Progenitor cell of endocrine pancreas (in vitro differentiated cells): ENCODE data around the gene CFAP100. TPM values are rescaled to one million over a fixed set of nuclear protein-coding genes. Genes with fewer than 3 reads are reported as not detected.

ENCODE experiments used
- DNase-seq: peaks from one replicate; pipeline ENCODE4 v3.0.0; 2021; ENCODE audit warnings: low spot score; ENCODE audit not compliant: unreplicated experiment
- H3K27ac Mint-ChIP-seq: 2 replicates; pipeline ENCODE4 v1.8.0; 2021; ENCODE audit warnings: mild to moderate bottlenecking, moderate library complexity, mixed read lengths
- H3K27me3 Mint-ChIP-seq: 2 replicates; pipeline ENCODE4 v1.8.0; 2021; ENCODE audit warnings: mixed read lengths
- H3K36me3 Mint-ChIP-seq: 2 replicates; pipeline ENCODE4 v1.8.0; 2022; ENCODE audit warnings: mixed read lengths; ENCODE audit not compliant: insufficient read depth
- H3K4me1 Mint-ChIP-seq: 2 replicates; pipeline ENCODE4 v1.8.0; 2021; ENCODE audit warnings: low read depth, mixed read lengths
- H3K4me3 Mint-ChIP-seq: 2 replicates; pipeline ENCODE4 v1.8.0; 2021; ENCODE audit warnings: low read depth, mild to moderate bottlenecking, moderate library complexity, mixed read lengths
- H3K9me3 Mint-ChIP-seq: 2 replicates; pipeline ENCODE4 v1.8.0; 2021; ENCODE audit warnings: low read depth, mixed read lengths
- CTCF ChIP-seq: fragments of 200-600 bp; sonication (generic); IDR thresholded peaks from one replicate; pipeline ENCODE4 v1.5.0; 2021; ENCODE audit warnings: antibody characterized with exemption, mild to moderate bottlenecking; ENCODE audit not compliant: unreplicated experiment
- total RNA-seq: library from RNA; stranded (reverse); gene quantifications from 2 replicates; pipeline ENCODE4 v1.2.1, GENCODE V29; 2021

The CFAP100 gene
- total RNA-seq, 1 donor from 2014 or later = 0.79 TPM

DNA sequence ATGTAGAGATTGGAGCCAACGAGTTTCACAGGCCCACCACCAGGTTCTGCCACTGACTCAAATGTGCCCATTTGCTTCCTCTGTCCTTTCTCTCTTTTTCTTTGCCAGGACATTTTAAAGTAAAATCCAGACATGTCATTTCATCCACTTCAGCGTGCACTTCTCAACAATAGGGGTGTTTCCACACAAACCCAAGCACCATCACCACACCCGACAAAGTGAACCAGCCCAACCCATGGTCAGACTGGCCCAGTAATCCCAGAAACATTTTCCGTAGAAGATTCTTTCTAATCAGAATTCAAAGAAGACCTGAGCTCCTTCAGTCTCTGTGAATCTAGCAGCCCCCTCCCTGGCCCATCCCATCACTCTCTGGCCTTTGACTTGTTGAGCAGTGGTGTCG lies 13.4 kb downstream of the CFAP100 start:
- Mint-ChIP-seq H3K9me3 (no peaks in the 10 kb centered on the region), H3K4me3 (no peak overlapping the region), H3K27ac (no peak overlapping the region), H3K27me3 (peaks cover 18% of the 10 kb centered on the region), H3K36me3 (no peaks in the 10 kb centered on the region), H3K4me1 (no peaks in the 10 kb centered on the region)
- DNase-seq = no peak
- no peak for TF ChIP-seq CTCF

GRCh38 chr3:126412841-126413692 lies 18.4 kb downstream of the CFAP100 start:
- H3K9me3 Mint-ChIP-seq = no peaks in the 10 kb centered on the region
- no peaks in the 10 kb centered on the region for H3K36me3 Mint-ChIP-seq
- H3K4me1 Mint-ChIP-seq = no peaks in the 10 kb centered on the region
- H3K27me3 Mint-ChIP-seq = peaks cover 18% of the 10 kb centered on the region
- TF ChIP-seq CTCF = no peak
- DNase-seq = no peak
- no peak overlapping the region for H3K27ac Mint-ChIP-seq
- no peak overlapping the region for H3K4me3 Mint-ChIP-seq

DNA sequence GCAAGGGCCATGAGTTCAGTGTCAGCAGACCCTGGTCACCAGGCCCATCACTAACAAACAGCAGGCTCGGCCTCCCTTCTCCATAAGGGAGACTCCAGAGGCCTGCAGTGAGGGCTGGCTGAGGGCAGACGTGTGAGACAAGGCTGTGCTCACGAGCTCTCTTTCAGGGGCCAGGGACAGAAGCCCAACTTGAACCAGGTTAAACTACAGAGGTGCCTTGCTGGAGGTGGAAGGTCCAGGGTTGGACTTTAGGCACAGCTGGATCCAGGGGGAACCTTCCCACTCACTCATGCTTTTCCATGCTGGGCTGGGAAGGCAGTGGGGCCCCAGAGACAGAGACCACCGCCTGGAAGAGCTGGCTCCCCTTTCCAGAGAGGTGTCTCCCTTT lies 19.0 kb downstream of the CFAP100 start:
- H3K27ac Mint-ChIP-seq = no peak overlapping the region
- no peak for TF ChIP-seq CTCF
- H3K36me3 Mint-ChIP-seq = no peaks in the 10 kb centered on the region
- no peak for DNase-seq
- H3K4me1 Mint-ChIP-seq = no peaks in the 10 kb centered on the region
- H3K27me3 Mint-ChIP-seq = peaks cover 18% of the 10 kb centered on the region
- no peaks in the 10 kb centered on the region for H3K9me3 Mint-ChIP-seq
- no peak overlapping the region for H3K4me3 Mint-ChIP-seq

DNA sequence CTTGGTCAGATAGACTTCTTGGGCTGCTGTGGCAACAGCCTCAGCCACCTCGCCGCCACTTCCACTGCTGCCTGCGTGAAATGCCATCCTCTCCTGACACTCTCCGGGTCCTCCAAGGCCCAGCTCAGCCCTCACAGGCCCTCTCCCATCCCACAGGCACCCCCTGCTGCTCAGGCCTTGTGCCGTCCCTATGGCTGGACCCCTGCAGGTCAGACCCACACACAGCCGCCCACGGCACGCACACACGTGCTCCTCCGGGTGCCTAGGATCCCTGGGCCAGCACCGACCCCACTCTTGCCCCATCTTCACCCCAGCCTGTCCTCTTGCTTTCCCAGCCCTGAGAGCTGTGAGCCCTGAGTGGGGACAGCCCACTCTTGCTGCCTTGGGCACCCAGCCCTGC lies 19.7 kb downstream of the CFAP100 start:
- Mint-ChIP-seq H3K4me3 (no peak overlapping the region), H3K27me3 (peaks cover 15% of the 10 kb centered on the region), H3K4me1 (no peaks in the 10 kb centered on the region), H3K27ac (no peak overlapping the region), H3K36me3 (no peaks in the 10 kb centered on the region), H3K9me3 (no peaks in the 10 kb centered on the region)
- no peak for TF ChIP-seq CTCF
- no peak for DNase-seq

GRCh38 chr3:126414961-126415660 lies 20.4 kb downstream of the CFAP100 start:
- H3K4me1 Mint-ChIP-seq = no peaks in the 10 kb centered on the region
- TF ChIP-seq CTCF = no peak

More at GRCh38 chr3:126414961-126415660, 20.4 kb downstream of the CFAP100 start:
- Mint-ChIP-seq H3K4me3 (no peak overlapping the region), H3K9me3 (no peaks in the 10 kb centered on the region), H3K27me3 (peaks cover 15% of the 10 kb centered on the region), H3K27ac (no peak overlapping the region), H3K36me3 (no peaks in the 10 kb centered on the region)
- no peak for DNase-seq
